Colonic mucosa (tissue), 4 donors: ENCODE data around the gene EPAS1. TPM values are rescaled to one million over a fixed set of nuclear protein-coding genes. Genes with fewer than 3 reads are reported as not detected.

Experiments used
- DNase-seq: peaks from one replicate; pipeline ENCODE4 v3.0.0-alpha.2; 2020
- H3K27ac ChIP-seq: fragments of 200-600 bp; one replicate; pipeline ENCODE4 v1.8.0; 2021
- H3K27me3 ChIP-seq: fragments of 200-600 bp; one replicate; pipeline ENCODE4 v1.8.0; 2021
- H3K36me3 ChIP-seq: fragments of 200-600 bp; one replicate; pipeline ENCODE4 v1.8.0; 2021
- H3K4me1 ChIP-seq: fragments of 200-600 bp; one replicate; pipeline ENCODE4 v1.8.0; 2021; ENCODE audit warnings: mild to moderate bottlenecking
- H3K4me3 ChIP-seq: fragments of 200-600 bp; one replicate; pipeline ENCODE4 v1.8.0; 2021
- H3K9ac ChIP-seq, 2 donors: one replicate each; pipeline ENCODE4 v1.7.0; 2013; ENCODE audit warnings: control low read depth in 2 of 2, low read depth in 2 of 2, low read length in 2 of 2
- H3K9me3 ChIP-seq: fragments of 200-600 bp; one replicate; pipeline ENCODE4 v1.8.0; 2021
- CTCF ChIP-seq: fragments of 200-600 bp; IDR thresholded peaks from one replicate; pipeline ENCODE4 v1.8.0; 2022; ENCODE audit warnings: antibody characterized with exemption, mild to moderate bottlenecking
- intact Hi-C: fragments of 100-400 bp; cut with DNase I; formaldehyde crosslinking; loops from one replicate; pipeline ENCODE4 v1.14.1; 2022
- total RNA-seq, 2 donors: library from RNA; stranded (reverse); fragmentation: NEBNext Ultra II Directional in 1 of 2; extraction: Animal tissue kit (Norgen Biotek cat#: 25700) in 1 of 2; gene quantifications; one replicate each; pipeline ENCODE4 v1.2.1, GENCODE V29; 2021
- donor health status: healthy.
- donor health status: DM: no; HTN: no; CAD: no.
- donor health status: DM: no; HTN: no; CAD: no.

Gene EPAS1
- total RNA-seq, 2 donors from 2014 or later, result 116 to 140 TPM

- no peaks in the 10 kb centered on the region for H3K36me3 ChIP-seq
- H3K27ac ChIP-seq, result no peak overlapping the region
- no peak for DNase-seq
- H3K27me3 ChIP-seq, result no peaks in the 10 kb centered on the region
- no peaks in the 10 kb centered on the region for H3K9me3 ChIP-seq
- intact Hi-C loops, result no loop called here
- no peaks in the 10 kb centered on the region for H3K4me1 ChIP-seq
- H3K9ac ChIP-seq, result no peak overlapping the region
- H3K4me3 ChIP-seq, result no peak overlapping the region
- no peak for TF ChIP-seq CTCF
These were observed 123.7 kb downstream of the EPAS1 start for GRCh38 chr2:46420945-46421344.

GRCh38 chr2:46421361-46421760 lies 124.2 kb downstream of the EPAS1 start:
- Histone ChIP-seq H3K9ac (no peak overlapping the region), H3K9me3 (no peaks in the 10 kb centered on the region), H3K4me1 (no peaks in the 10 kb centered on the region), H3K36me3 (no peaks in the 10 kb centered on the region), H3K27ac (no peak overlapping the region), H3K4me3 (no peak overlapping the region), H3K27me3 (no peaks in the 10 kb centered on the region)
- no peak for DNase-seq
- intact Hi-C loops, result no loop called here
- TF ChIP-seq CTCF, result no peak

- no peaks in the 10 kb centered on the region for H3K27me3 ChIP-seq
- no peaks in the 10 kb centered on the region for H3K4me1 ChIP-seq
- no peak overlapping the region for H3K27ac ChIP-seq
- no peak for DNase-seq
- intact Hi-C loops, result no loop called here
- no peak overlapping the region for H3K9ac ChIP-seq
- no peaks in the 10 kb centered on the region for H3K9me3 ChIP-seq
- TF ChIP-seq CTCF, result no peak
- no peak overlapping the region for H3K4me3 ChIP-seq
- no peaks in the 10 kb centered on the region for H3K36me3 ChIP-seq
These were observed 125.6 kb downstream of the EPAS1 start for GRCh38 chr2:46422717-46423394.

- intact Hi-C loops, result no loop called here
- H3K9me3 ChIP-seq, result no peaks in the 10 kb centered on the region
These were observed 127.7 kb downstream of the EPAS1 start for GRCh38 chr2:46424937-46425336.

GRCh38 chr2:46428911-46429436 lies 131.8 kb downstream of the EPAS1 start:
- Histone ChIP-seq H3K4me3 (no peak overlapping the region), H3K36me3 (no peaks in the 10 kb centered on the region), H3K9ac (no peak overlapping the region), H3K27me3 (no peaks in the 10 kb centered on the region), H3K27ac (no peak overlapping the region), H3K9me3 (no peaks in the 10 kb centered on the region), H3K4me1 (no peaks in the 10 kb centered on the region)
- TF ChIP-seq CTCF, result no peak
- intact Hi-C loops, result no loop called here
- no peak for DNase-seq

More at GRCh38 chr2:46424937-46425336, 127.7 kb downstream of the EPAS1 start:
- no peak for DNase-seq
- no peaks in the 10 kb centered on the region for H3K4me1 ChIP-seq
- TF ChIP-seq CTCF, result no peak
- no peaks in the 10 kb centered on the region for H3K36me3 ChIP-seq
- no peak overlapping the region for H3K9ac ChIP-seq
- no peak overlapping the region for H3K27ac ChIP-seq
- H3K27me3 ChIP-seq, result no peaks in the 10 kb centered on the region
- H3K4me3 ChIP-seq, result no peak overlapping the region
